GM23338 (cell line): ENCODE data around the gene KCNB1. TPM values are rescaled to one million over a fixed set of nuclear protein-coding genes. Genes with fewer than 3 reads are reported as not detected.

Source experiments
- ATAC-seq: fragments of 200-7000 bp; cut with Tn5 transposase; 3 replicates; pipeline ENCODE4 v1.9.1; 2020
- DNase-seq: peaks from one replicate; pipeline ENCODE4 v3.0.0-alpha.2; 2015; ENCODE audit warnings: low spot score
- H2AFZ ChIP-seq: fragments of 200-600 bp; sonication (generic); 2 replicates; pipeline ENCODE4 v1.8.0; 2016; ENCODE audit warnings: antibody characterized with exemption, mild to moderate bottlenecking, moderate library complexity
- H3F3A ChIP-seq: fragments of 200-600 bp; sonication (generic); replicated peaks from 2 replicates; pipeline ENCODE4 v1.8.0; 2017; ENCODE audit warnings: antibody characterized with exemption, mixed run types, low read depth
- H3K27ac ChIP-seq: fragments of 200-600 bp; sonication (generic); 2 replicates; pipeline ENCODE4 v1.6.1; 2016; ENCODE audit warnings: low read depth
- H3K27me3 ChIP-seq: fragments of 200-600 bp; sonication (generic); 2 replicates; pipeline ENCODE4 v1.8.0; 2016; ENCODE audit warnings: mild to moderate bottlenecking, mixed run types, moderate library complexity; ENCODE audit not compliant: insufficient read depth
- H3K36me3 ChIP-seq: fragments of 200-600 bp; sonication (generic); 2 replicates; pipeline ENCODE4 v1.8.0; 2016; ENCODE audit warnings: mild to moderate bottlenecking; ENCODE audit not compliant: insufficient read depth
- H3K4me1 ChIP-seq: fragments of 200-600 bp; sonication (generic); 2 replicates; pipeline ENCODE4 v1.8.0; 2016; ENCODE audit warnings: mild to moderate bottlenecking, moderate library complexity; ENCODE audit not compliant: insufficient read depth
- H3K4me2 ChIP-seq: fragments of 200-600 bp; sonication (generic); 2 replicates; pipeline ENCODE4 v1.7.1; 2017; ENCODE audit warnings: mixed run types
- H3K4me3 ChIP-seq: fragments of 200-600 bp; sonication (generic); 2 replicates; pipeline ENCODE4 v1.6.1; 2016; ENCODE audit warnings: mixed run types
- H3K79me2 ChIP-seq: fragments of 200-600 bp; sonication (generic); replicated peaks from 2 replicates; pipeline ENCODE4 v1.8.0; 2017; ENCODE audit warnings: mild to moderate bottlenecking; ENCODE audit not compliant: insufficient read depth
- H3K9me2 ChIP-seq: fragments of 200-600 bp; sonication (generic); 2 replicates; pipeline ENCODE4 v1.8.0; 2017; ENCODE audit not compliant: insufficient read depth
- H4K20me1 ChIP-seq: fragments of 200-600 bp; sonication (generic); replicated peaks from 2 replicates; pipeline ENCODE4 v1.8.0; 2017; ENCODE audit warnings: mild to moderate bottlenecking; ENCODE audit not compliant: insufficient read depth
- H3K27ac Mint-ChIP-seq: 2 replicates; pipeline ENCODE4 v1.8.0; 2020; ENCODE audit warnings: inconsistent platforms, mild to moderate bottlenecking, moderate library complexity, mixed read lengths
- H3K27me3 Mint-ChIP-seq: 3 replicates; pipeline ENCODE4 v1.8.0; 2022; ENCODE audit warnings: low read depth, mild to moderate bottlenecking, moderate library complexity, mixed read lengths, inconsistent platforms; ENCODE audit not compliant: insufficient read depth, poor library complexity
- H3K36me3 Mint-ChIP-seq: 3 replicates; pipeline ENCODE4 v1.8.0; 2021; ENCODE audit warnings: low read depth, mild to moderate bottlenecking, inconsistent platforms, moderate library complexity, mixed read lengths
- H3K4me1 Mint-ChIP-seq: 3 replicates; pipeline ENCODE4 v1.8.0; 2020; ENCODE audit warnings: mild to moderate bottlenecking, inconsistent platforms, mixed read lengths
- H3K4me3 Mint-ChIP-seq: 3 replicates; pipeline ENCODE4 v1.8.0; 2021; ENCODE audit warnings: moderate library complexity, mild to moderate bottlenecking, inconsistent platforms, mixed read lengths
- H3K9me3 Mint-ChIP-seq: 3 replicates; pipeline ENCODE4 v1.8.0; 2020; ENCODE audit warnings: moderate library complexity, mild to moderate bottlenecking, inconsistent platforms, mixed read lengths
- CREB1 ChIP-seq: fragments of 250-450 bp; sonication (Bioruptor Pico); IDR thresholded peaks from 2 replicates; pipeline ENCODE4 v1.5.0; 2020; ENCODE audit warnings: low read depth, mild to moderate bottlenecking, moderate library complexity
- EZH2 ChIP-seq: fragments of 200-600 bp; sonication (generic); IDR thresholded peaks from one replicate; pipeline ENCODE4 v1.8.0; 2017; ENCODE audit warnings: antibody characterized with exemption, mild to moderate bottlenecking, low read depth; ENCODE audit not compliant: unreplicated experiment
- EZH2phosphoT487 ChIP-seq: fragments of 200-600 bp; sonication (generic); IDR thresholded peaks from one replicate; pipeline ENCODE4 v1.8.1; 2018; ENCODE audit warnings: antibody characterized with exemption; ENCODE audit not compliant: unreplicated experiment
- JUNB ChIP-seq: IDR thresholded peaks from one replicate; pipeline ENCODE4 v1.6.1; 2016; ENCODE audit warnings: antibody characterized with exemption; ENCODE audit not compliant: unreplicated experiment
- NANOG ChIP-seq: IDR thresholded peaks from 2 replicates; pipeline ENCODE4 v1.6.1; 2016; ENCODE audit warnings: antibody characterized with exemption, borderline replicate concordance
- POLR2AphosphoS5 ChIP-seq: IDR thresholded peaks from 2 replicates; pipeline ENCODE4 v1.6.1; 2016; ENCODE audit warnings: antibody characterized with exemption, low read depth
- REST ChIP-seq: IDR thresholded peaks from one replicate; pipeline ENCODE4 v1.6.1; 2018; ENCODE audit warnings: antibody characterized with exemption; ENCODE audit not compliant: unreplicated experiment
- STAT1 ChIP-seq: IDR thresholded peaks from one replicate; pipeline ENCODE4 v1.6.1; 2016; ENCODE audit warnings: antibody characterized with exemption; ENCODE audit not compliant: unreplicated experiment
- ZNF114 ChIP-seq: fragments of 250-450 bp; sonication (Bioruptor Pico); IDR thresholded peaks from 2 replicates; pipeline ENCODE4 v1.5.0; 2020; ENCODE audit warnings: mild to moderate bottlenecking, moderate library complexity
- ZNF331 ChIP-seq: fragments of 250-450 bp; sonication (Bioruptor Pico); IDR thresholded peaks from 2 replicates; pipeline ENCODE4 v1.5.0; 2020; ENCODE audit warnings: low read depth, mild to moderate bottlenecking, moderate library complexity
- ZNF462 ChIP-seq: fragments of 250-450 bp; sonication (Bioruptor Pico); IDR thresholded peaks from 2 replicates; pipeline ENCODE4 v1.5.0; 2020; ENCODE audit warnings: mild to moderate bottlenecking, moderate library complexity
- polyA plus RNA-seq: library from polyadenylated mRNA; unstranded; fragments of >200 nt; fragmentation: Nextera tagmentation; extraction: Ambion mirVana; gene quantifications from 2 replicates; pipeline ENCODE4 v1.2.1, GENCODE V29; 2016
- total RNA-seq: library from RNA; depleted of rRNA; stranded (reverse); fragments of >200 nt; shearing (Covaris generic); gene quantifications from 2 replicates; pipeline ENCODE4 v1.2.3, GENCODE V29; 2014
- TF ChIP-seq, protein P1 (sequence below), 2 experiments: fragments of 200-600 bp in 1 of 2; sonication (generic) in 1 of 2; conservative IDR thresholded peaks; 2 replicates each; pipeline versions ENCODE4 v1.5.1 to v1.6.1; 2016 to 2017; ENCODE audit warnings: antibody characterized with exemption in 2 of 2, low read depth in 2 of 2, mild to moderate bottlenecking in 2 of 2, moderate library complexity in 1 of 2
- TF ChIP-seq, protein P2 (sequence below): IDR thresholded peaks from 2 replicates; pipeline ENCODE4 v1.6.1; 2016; ENCODE audit warnings: antibody characterized with exemption

The KCNB1 gene
- total and polyA plus RNA-seq, 2 experiments from 2014 or later: 0.28 to 0.29 TPM

DNA sequence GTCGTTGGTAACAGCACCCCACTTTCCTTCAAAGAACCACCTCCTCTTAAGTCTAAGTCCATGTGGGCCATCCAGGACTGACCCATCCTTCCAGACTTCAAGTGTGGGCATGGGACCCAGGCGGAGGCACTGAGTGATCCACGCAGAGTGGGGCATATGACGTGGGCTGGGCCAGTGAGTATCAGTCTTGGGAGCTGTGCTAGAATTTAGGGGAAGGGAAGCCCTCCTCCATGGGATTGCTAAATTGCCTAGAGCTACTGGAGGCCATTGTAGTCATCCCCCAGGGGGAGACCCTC, 35.3 kb upstream of the KCNB1 start:
- H3K27ac ChIP-seq: no peak overlapping the region
- no peak overlapping the region for H3K27ac Mint-ChIP-seq
- no peaks in the 10 kb centered on the region for H3F3A ChIP-seq
- no peak overlapping the region for H3K4me3 Mint-ChIP-seq
- H3K4me3 ChIP-seq: no peak overlapping the region
- peaks cover 7% of the 10 kb centered on the region for H3K27me3 Mint-ChIP-seq
- no peak overlapping the region for H3K4me2 ChIP-seq
- no peaks in the 10 kb centered on the region for H3K27me3 ChIP-seq
- no peak overlapping the region for H2AFZ ChIP-seq
- no peak for ATAC-seq
- no peaks in the 10 kb centered on the region for H3K9me3 Mint-ChIP-seq
- no peaks in the 10 kb centered on the region for H3K79me2 ChIP-seq
- H3K9me2 ChIP-seq: no peaks in the 10 kb centered on the region
- no peaks in the 10 kb centered on the region for H3K4me1 ChIP-seq
- peaks cover 4% of the 10 kb centered on the region; the same call in 2 of the 3 replicates for H3K4me1 Mint-ChIP-seq
- no peaks in the 10 kb centered on the region for H4K20me1 ChIP-seq
- TF ChIP-seq STAT1: no peak
- TF ChIP-seq JUNB: no peak
- TF ChIP-seq, protein P1, sequence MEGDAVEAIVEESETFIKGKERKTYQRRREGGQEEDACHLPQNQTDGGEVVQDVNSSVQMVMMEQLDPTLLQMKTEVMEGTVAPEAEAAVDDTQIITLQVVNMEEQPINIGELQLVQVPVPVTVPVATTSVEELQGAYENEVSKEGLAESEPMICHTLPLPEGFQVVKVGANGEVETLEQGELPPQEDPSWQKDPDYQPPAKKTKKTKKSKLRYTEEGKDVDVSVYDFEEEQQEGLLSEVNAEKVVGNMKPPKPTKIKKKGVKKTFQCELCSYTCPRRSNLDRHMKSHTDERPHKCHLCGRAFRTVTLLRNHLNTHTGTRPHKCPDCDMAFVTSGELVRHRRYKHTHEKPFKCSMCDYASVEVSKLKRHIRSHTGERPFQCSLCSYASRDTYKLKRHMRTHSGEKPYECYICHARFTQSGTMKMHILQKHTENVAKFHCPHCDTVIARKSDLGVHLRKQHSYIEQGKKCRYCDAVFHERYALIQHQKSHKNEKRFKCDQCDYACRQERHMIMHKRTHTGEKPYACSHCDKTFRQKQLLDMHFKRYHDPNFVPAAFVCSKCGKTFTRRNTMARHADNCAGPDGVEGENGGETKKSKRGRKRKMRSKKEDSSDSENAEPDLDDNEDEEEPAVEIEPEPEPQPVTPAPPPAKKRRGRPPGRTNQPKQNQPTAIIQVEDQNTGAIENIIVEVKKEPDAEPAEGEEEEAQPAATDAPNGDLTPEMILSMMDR (conservative IDR thresholded peaks at IDR 0.05; ENCODE audit: low read depth in 2 of 2): no peak
- no peak for TF ChIP-seq NANOG
- TF ChIP-seq ZNF114 (CRISPR knock-in tag): no peak
- TF ChIP-seq EZH2phosphoT487: no peak
- TF ChIP-seq CREB1 (CRISPR knock-in tag): no peak
- TF ChIP-seq REST: no peak
- no peak for TF ChIP-seq ZNF462
- no peak for TF ChIP-seq EZH2
- TF ChIP-seq, protein P2, sequence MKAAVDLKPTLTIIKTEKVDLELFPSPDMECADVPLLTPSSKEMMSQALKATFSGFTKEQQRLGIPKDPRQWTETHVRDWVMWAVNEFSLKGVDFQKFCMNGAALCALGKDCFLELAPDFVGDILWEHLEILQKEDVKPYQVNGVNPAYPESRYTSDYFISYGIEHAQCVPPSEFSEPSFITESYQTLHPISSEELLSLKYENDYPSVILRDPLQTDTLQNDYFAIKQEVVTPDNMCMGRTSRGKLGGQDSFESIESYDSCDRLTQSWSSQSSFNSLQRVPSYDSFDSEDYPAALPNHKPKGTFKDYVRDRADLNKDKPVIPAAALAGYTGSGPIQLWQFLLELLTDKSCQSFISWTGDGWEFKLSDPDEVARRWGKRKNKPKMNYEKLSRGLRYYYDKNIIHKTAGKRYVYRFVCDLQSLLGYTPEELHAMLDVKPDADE: no peak
- TF ChIP-seq POLR2AphosphoS5: no peak
- no peak for TF ChIP-seq ZNF331
- DNase-seq: no peak
- H3K36me3 Mint-ChIP-seq: peaks cover 17% of the 10 kb centered on the region; the same call in 2 of the 3 replicates
- no peaks in the 10 kb centered on the region for H3K36me3 ChIP-seq
